ENCODE measurements around the gene GPI.

GRCh38 chr19:34432797-34433196 lies 67.8 kb downstream of the GPI start:
- TF ChIP-seq GATA3 (IDR thresholded peaks at IDR 0.05; ENCODE audit: low read depth, low read length) (no peak), GATA2 (IDR thresholded peaks at IDR 0.05; ENCODE audit: low read depth, low read length) (no peak)
